ENCODE data around the gene JPH4. TPM values are rescaled to one million over a fixed set of nuclear protein-coding genes. Genes with fewer than 3 reads are reported as not detected.

JPH4 gene
- polyA plus RNA-seq, 3 donors, result 2.2 to 4.1 (median 3.7) TPM

- Mint-ChIP-seq H3K36me3 (peaks cover 53 to 68% of the 10 kb centered on the region in 2 donors), H3K27ac (peak overlapping the region in 1 of 7 donors; percentile 71), H3K9me3 (no peaks in the 10 kb centered on the region), H3K4me3 (no peak overlapping the region), H3K4me1 (peaks cover 34% of the 10 kb centered on the region), H3K27me3 (ENCODE audit: low read depth in 3 of 3) (peaks cover 0 to 1% (median 0%) of the 10 kb centered on the region in 3 donors)
- H3K27ac ChIP-seq (ENCODE audit: low read depth in 1 of 2, low read length in 2 of 2), result peak overlapping the region in 1 of 2 donors; percentile 32
- no peak overlapping the region for H3K4me2 ChIP-seq (replicated peaks; ENCODE audit: extremely low read depth, low read length, poor library complexity, severe bottlenecking)
- no peak for TF ChIP-seq CTCF (IDR thresholded peaks at IDR 0.05)
- peaks cover 18% of the 10 kb centered on the region for H3K79me2 ChIP-seq (ENCODE audit: insufficient read depth, low read length)
- H3K4me3 ChIP-seq (replicated peaks in 1 of 3; ENCODE audit: low read depth in 2 of 3, low read length in 3 of 3), result no peak overlapping the region
- WGBS (ENCODE audit: insufficient coverage), result 86% methylated on average over 2 of the region's 3 CpGs
- peaks cover 54 to 70% of the 10 kb centered on the region in 2 donors for H3K36me3 ChIP-seq (replicated peaks in 1 of 2; ENCODE audit: control insufficient read depth in 1 of 2, insufficient read depth in 2 of 2, low read length in 2 of 2)
- H2AFZ ChIP-seq (ENCODE audit: insufficient read depth, low read depth, low read length, poor library complexity, severe bottlenecking), result no peak overlapping the region
- H3K9ac ChIP-seq (ENCODE audit: insufficient read depth, low read length, poor library complexity, severe bottlenecking), result no peak overlapping the region
- intact Hi-C loops (cut with micrococcal nuclease), result loop anchor here in 1 of 2 donors (5.0 to 10.0 kb wide), 2 partner anchors 83 to 235 kb away; partner anchors contain the start of gene PABPN1
- DNase-seq, result no peak
- peaks cover 26 to 36% of the 10 kb centered on the region in 2 donors for H3K4me1 ChIP-seq (ENCODE audit: control insufficient read depth in 1 of 2, insufficient read depth in 2 of 2, low read length in 2 of 2)
- H3K9me3 ChIP-seq (replicated peaks in 1 of 2; ENCODE audit: control insufficient read depth in 1 of 2, insufficient read depth in 1 of 2, low read length in 2 of 2), result no peaks in the 10 kb centered on the region
- H4K20me1 ChIP-seq (ENCODE audit: insufficient read depth, low read length), result peaks cover 24% of the 10 kb centered on the region
- no peaks in the 10 kb centered on the region for H3K27me3 ChIP-seq (ENCODE audit: control insufficient read depth in 2 of 2, insufficient read depth in 2 of 2, low read length in 2 of 2)
Measured at GRCh38 chr14:23559926-23560520, 18.6 kb downstream of the JPH4 start.

GRCh38 chr14:23559010-23559925, 19.3 kb downstream of the JPH4 start:
- peak overlapping the region in 1 of 2 donors; percentile 32 for H3K27ac ChIP-seq (ENCODE audit: low read depth in 1 of 2, low read length in 2 of 2)
- Mint-ChIP-seq H3K4me1 (peaks cover 34% of the 10 kb centered on the region), H3K27ac (peak overlapping the region in 4 of 7 donors; percentile 6 to 80 (median 26)), H3K27me3 (ENCODE audit: low read depth in 3 of 3) (peaks cover 0 to 1% (median 0%) of the 10 kb centered on the region in 3 donors), H3K4me3 (no peak overlapping the region), H3K36me3 (peaks cover 45 to 61% of the 10 kb centered on the region in 2 donors), H3K9me3 (no peaks in the 10 kb centered on the region)
- H4K20me1 ChIP-seq (ENCODE audit: insufficient read depth, low read length), result peaks cover 24% of the 10 kb centered on the region
- peak; percentile 96 for TF ChIP-seq CTCF (IDR thresholded peaks at IDR 0.05)
- H3K9ac ChIP-seq (ENCODE audit: insufficient read depth, low read length, poor library complexity, severe bottlenecking), result no peak overlapping the region
- H2AFZ ChIP-seq (ENCODE audit: insufficient read depth, low read depth, low read length, poor library complexity, severe bottlenecking), result no peak overlapping the region
- H3K36me3 ChIP-seq (replicated peaks in 1 of 2; ENCODE audit: control insufficient read depth in 1 of 2, insufficient read depth in 2 of 2, low read length in 2 of 2), result peaks cover 47 to 62% of the 10 kb centered on the region in 2 donors
- H3K27me3 ChIP-seq (ENCODE audit: control insufficient read depth in 2 of 2, insufficient read depth in 2 of 2, low read length in 2 of 2), result no peaks in the 10 kb centered on the region
- intact Hi-C loops (cut with micrococcal nuclease), result no loop called here
- no peak overlapping the region for H3K4me2 ChIP-seq (replicated peaks; ENCODE audit: extremely low read depth, low read length, poor library complexity, severe bottlenecking)
- H3K4me1 ChIP-seq (ENCODE audit: control insufficient read depth in 1 of 2, insufficient read depth in 2 of 2, low read length in 2 of 2), result peaks cover 26 to 36% of the 10 kb centered on the region in 2 donors
- H3K4me3 ChIP-seq (replicated peaks in 1 of 3; ENCODE audit: low read depth in 2 of 3, low read length in 3 of 3), result no peak overlapping the region
- H3K9me3 ChIP-seq (replicated peaks in 1 of 2; ENCODE audit: control insufficient read depth in 1 of 2, insufficient read depth in 1 of 2, low read length in 2 of 2), result no peaks in the 10 kb centered on the region
- WGBS (ENCODE audit: insufficient coverage), result 86% methylated on average over 16 of the region's 21 CpGs
- peaks cover 18% of the 10 kb centered on the region for H3K79me2 ChIP-seq (ENCODE audit: insufficient read depth, low read length)
- DNase-seq, result peak; percentile 47 to 65 (median 56)

Data from CD14-positive monocyte (primary cell).